ENCODE measurements around the gene RICTOR.

GRCh38 chr5:38906503-38906902, 167.7 kb downstream of the RICTOR start:
- TF ChIP-seq TAF1 (IDR thresholded peaks at IDR 0.05; ENCODE audit: low read depth, low read length) (no peak), POLR2AphosphoS5 (IDR thresholded peaks at IDR 0.05; ENCODE audit: low read depth, low read length) (no peak)
